ENCODE measurements around the gene EDA.

DNA sequence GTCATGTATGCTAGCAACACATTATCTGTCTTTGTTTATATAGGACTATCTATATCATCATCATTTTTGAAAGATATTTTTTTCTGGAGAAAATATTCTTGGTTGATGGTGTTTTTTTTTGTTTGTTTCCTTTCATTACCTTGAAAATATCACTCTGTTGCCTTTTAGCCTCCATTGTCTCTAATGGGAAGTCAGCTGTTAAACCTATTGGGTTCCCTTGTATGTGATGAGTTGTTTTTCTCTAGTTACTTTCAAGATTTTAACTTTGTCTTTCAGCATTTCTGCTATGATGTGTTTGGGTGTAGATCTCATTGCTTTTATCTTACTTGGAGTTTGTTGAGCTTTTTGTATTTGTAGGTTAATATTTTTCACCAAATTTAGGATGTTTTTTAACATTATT is 124.4 kb downstream of the EDA start:
- TF ChIP-seq, protein P1, sequence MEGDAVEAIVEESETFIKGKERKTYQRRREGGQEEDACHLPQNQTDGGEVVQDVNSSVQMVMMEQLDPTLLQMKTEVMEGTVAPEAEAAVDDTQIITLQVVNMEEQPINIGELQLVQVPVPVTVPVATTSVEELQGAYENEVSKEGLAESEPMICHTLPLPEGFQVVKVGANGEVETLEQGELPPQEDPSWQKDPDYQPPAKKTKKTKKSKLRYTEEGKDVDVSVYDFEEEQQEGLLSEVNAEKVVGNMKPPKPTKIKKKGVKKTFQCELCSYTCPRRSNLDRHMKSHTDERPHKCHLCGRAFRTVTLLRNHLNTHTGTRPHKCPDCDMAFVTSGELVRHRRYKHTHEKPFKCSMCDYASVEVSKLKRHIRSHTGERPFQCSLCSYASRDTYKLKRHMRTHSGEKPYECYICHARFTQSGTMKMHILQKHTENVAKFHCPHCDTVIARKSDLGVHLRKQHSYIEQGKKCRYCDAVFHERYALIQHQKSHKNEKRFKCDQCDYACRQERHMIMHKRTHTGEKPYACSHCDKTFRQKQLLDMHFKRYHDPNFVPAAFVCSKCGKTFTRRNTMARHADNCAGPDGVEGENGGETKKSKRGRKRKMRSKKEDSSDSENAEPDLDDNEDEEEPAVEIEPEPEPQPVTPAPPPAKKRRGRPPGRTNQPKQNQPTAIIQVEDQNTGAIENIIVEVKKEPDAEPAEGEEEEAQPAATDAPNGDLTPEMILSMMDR (conservative IDR thresholded peaks at IDR 0.05 in 1 of 2, IDR thresholded peaks at IDR 0.05 in 1 of 2; ENCODE audit: extremely low read depth in 1 of 2, insufficient read depth in 1 of 2, low read depth in 1 of 2, low read length in 2 of 2), result no peak
- TF ChIP-seq EZH2 (IDR thresholded peaks at IDR 0.05; ENCODE audit: borderline replicate concordance, low read length), result no peak

Measured in mammary epithelial cell (primary cell).